ENCODE measurements around the gene AADACL4.

DNA sequence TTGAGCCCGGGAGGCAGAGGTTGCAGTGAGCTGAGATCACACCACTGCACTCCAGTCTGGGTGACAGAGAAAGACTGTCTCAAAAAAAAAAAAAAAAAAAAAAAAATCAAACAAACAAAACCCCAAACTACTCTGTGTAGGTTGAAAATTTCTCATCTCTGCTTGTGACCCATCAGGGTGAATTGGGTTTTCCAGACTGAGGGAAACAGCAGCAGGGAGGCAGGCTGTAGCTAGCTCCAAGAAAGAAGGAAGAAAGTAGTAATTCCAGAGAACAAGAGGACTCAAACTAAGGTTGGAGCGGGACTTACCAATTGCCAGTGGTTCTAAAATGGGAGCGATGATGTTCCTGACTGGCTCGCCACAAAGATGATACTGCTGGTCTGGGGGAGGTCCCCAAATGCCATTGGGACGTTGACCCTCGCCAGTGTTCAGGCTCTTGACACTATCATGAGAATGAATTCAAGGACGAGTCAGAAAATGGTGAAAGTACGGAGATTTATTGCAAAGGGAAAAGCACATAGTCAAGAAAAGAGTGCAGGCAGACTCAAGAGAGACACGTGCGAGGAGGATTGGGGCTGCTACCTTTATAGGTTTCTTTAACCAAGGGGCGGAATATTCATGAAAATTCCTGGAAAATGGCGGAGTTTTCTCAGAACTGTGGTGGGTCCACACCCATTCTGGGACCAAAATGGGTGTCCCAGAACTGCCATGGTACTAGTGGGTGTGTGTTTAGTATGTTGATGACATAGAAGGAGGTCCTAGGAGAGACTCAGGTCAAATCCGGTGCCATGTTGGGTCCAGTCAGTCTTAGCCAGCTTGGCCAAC, 13.4 kb downstream of the AADACL4 start:
- TF ChIP-seq, protein P1, sequence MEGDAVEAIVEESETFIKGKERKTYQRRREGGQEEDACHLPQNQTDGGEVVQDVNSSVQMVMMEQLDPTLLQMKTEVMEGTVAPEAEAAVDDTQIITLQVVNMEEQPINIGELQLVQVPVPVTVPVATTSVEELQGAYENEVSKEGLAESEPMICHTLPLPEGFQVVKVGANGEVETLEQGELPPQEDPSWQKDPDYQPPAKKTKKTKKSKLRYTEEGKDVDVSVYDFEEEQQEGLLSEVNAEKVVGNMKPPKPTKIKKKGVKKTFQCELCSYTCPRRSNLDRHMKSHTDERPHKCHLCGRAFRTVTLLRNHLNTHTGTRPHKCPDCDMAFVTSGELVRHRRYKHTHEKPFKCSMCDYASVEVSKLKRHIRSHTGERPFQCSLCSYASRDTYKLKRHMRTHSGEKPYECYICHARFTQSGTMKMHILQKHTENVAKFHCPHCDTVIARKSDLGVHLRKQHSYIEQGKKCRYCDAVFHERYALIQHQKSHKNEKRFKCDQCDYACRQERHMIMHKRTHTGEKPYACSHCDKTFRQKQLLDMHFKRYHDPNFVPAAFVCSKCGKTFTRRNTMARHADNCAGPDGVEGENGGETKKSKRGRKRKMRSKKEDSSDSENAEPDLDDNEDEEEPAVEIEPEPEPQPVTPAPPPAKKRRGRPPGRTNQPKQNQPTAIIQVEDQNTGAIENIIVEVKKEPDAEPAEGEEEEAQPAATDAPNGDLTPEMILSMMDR (IDR thresholded peaks at IDR 0.05; ENCODE audit: poor library complexity) = no peak
- no peak for TF ChIP-seq EZH2 (IDR thresholded peaks at IDR 0.05; ENCODE audit: borderline replicate concordance)

All from hepatocyte (in vitro differentiated cells).